OCI-LY3 (cell line): ENCODE results near the gene TMEM140.

Experiments used
- EZH2phosphoT487 ChIP-seq: fragments of 200-600 bp; shearing (Covaris generic); IDR thresholded peaks from 2 replicates; pipeline ENCODE4 v1.6.1; 2018; ENCODE audit warnings: antibody characterized with exemption, mixed run types, low read depth
- TF ChIP-seq, protein P1 (sequence below): fragments of 200-600, 300-600 bp; sonication (generic); IDR thresholded peaks from 2 replicates; pipeline ENCODE4 v1.5.1; 2014; ENCODE audit warnings: antibody characterized with exemption, low read length, low read depth

DNA sequence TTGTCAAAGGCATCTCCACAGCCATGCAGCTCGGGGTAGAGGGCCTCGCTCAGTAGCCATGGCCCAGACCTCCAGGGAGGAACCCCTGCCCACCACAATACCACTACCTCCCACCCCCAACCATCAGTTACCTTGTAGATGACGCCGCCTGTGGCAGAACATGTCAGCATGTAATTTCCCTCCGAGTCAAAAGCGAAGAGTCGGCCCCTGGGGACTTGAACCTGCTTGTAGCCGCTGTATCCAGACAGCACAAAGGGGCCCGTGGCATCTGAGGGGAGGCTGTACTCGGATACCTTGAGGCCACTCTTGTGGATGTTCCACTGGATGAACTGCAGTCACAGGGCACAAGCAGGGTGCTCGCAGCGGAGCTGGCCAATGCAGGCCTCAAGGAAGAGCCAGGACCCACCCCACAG lies 39.0 kb downstream of the TMEM140 start:
- TF ChIP-seq, protein P1, sequence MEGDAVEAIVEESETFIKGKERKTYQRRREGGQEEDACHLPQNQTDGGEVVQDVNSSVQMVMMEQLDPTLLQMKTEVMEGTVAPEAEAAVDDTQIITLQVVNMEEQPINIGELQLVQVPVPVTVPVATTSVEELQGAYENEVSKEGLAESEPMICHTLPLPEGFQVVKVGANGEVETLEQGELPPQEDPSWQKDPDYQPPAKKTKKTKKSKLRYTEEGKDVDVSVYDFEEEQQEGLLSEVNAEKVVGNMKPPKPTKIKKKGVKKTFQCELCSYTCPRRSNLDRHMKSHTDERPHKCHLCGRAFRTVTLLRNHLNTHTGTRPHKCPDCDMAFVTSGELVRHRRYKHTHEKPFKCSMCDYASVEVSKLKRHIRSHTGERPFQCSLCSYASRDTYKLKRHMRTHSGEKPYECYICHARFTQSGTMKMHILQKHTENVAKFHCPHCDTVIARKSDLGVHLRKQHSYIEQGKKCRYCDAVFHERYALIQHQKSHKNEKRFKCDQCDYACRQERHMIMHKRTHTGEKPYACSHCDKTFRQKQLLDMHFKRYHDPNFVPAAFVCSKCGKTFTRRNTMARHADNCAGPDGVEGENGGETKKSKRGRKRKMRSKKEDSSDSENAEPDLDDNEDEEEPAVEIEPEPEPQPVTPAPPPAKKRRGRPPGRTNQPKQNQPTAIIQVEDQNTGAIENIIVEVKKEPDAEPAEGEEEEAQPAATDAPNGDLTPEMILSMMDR = peak; percentile 25
- no peak for TF ChIP-seq EZH2phosphoT487
